ENCODE results near the gene METTL2B.

- no peak for TF ChIP-seq POLR2AphosphoS5 (IDR thresholded peaks at IDR 0.05; ENCODE audit: low read depth, low read length)
- no peak for TF ChIP-seq POLR2A (IDR thresholded peaks at IDR 0.05; ENCODE audit: low read depth, low read length)
- no peak for TF ChIP-seq TAF1 (IDR thresholded peaks at IDR 0.05; ENCODE audit: low read depth, low read length)
- no peak for TF ChIP-seq SPI1 (IDR thresholded peaks at IDR 0.05; ENCODE audit: low read depth, low read length)
- no peak for TF ChIP-seq POU2F2 (IDR thresholded peaks at IDR 0.05; ENCODE audit: low read depth, low read length)
- TF ChIP-seq PAX5 (IDR thresholded peaks at IDR 0.05; ENCODE audit: insufficient read depth, low read length, severe bottlenecking) = no peak
Observed at GRCh38 chr7:128431221-128431620, 45.3 kb upstream of the METTL2B start.

Measured in GM12891 (cell line).